GM18873 (cell line): ENCODE data around the gene DTD1.
A peak's percentile ranks its signal among the peaks of the same experiment; 100 is the strongest.

Experiments used
- ATAC-seq: cut with Tn5 transposase; IDR thresholded peaks from one replicate; pipeline ENCODE4 v1.9.1; 2021; ENCODE audit warnings: mild to moderate bottlenecking, moderate library complexity, moderate number of reproducible peaks; ENCODE audit not compliant: unreplicated experiment, low FRiP score

The DTD1 gene, protein sequence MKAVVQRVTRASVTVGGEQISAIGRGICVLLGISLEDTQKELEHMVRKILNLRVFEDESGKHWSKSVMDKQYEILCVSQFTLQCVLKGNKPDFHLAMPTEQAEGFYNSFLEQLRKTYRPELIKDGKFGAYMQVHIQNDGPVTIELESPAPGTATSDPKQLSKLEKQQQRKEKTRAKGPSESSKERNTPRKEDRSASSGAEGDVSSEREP

DNA sequence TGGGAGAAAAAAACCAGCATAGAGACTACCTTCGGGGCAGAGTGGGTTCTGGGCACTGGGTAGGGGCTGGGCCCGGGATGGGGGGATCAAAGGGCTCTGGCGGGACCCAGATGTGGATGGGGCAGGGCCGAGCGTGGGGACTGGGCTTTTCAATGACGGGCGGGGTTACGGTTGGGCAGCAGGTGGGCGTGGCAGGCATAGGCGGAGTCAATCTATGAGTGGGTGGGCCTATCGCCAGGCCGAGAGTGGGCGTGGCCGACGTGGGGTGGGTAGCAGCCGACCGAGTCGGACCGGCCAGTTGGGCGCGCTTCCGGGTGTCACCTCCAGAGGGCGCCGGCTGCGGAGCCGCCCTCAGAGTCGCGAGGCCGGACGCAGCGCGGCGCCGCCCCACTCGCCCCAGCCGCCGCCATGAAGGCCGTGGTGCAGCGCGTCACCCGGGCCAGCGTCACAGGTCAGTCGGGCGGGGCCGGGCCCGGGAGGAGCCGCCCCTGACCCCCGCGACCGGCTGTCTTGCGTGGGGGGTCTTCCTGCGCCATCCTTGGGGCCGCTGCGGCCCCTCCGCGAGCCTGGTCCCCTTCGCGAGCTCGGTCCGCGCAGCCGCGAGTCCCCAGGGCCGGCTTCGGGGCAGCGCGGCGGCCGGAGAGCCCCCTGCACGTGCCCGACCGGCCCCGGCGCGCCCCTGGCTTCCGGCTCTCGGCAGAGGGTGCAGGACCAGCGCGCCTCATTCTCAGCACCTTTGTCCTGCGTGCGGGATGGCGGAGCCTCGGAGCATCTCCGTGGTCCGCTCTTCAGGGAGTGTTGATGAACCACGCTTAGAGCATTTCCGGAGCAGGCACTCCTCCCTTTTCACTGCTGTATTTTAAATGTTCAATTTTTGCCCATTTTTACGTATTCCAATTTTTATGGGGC is at the start of gene DTD1:
DTD1 (plus strand) TSS at position 390 of the 909 bp plus-strand sequence; CDS start at position 409, 19 bp downstream.
- peak; percentile 87 for ATAC-seq

DNA sequence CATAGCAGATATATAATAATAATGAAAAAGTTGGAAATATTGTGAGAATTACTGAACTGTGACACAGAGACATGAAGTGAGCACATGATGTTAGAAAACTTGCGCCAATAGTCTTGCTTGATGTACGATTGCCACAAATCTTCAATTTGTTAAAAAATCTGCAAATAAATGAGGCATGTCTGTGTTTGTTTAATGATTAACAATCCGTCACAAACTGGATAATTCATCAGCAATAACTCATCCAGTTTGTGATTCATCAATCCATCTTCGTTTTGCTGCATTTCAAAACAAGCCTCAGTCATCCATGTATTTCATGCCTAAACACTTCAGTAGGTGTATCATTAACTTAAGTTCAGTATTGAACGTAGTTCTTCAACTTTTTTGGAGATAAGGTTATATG is 46.1 kb upstream of the DTD1 start:
- ATAC-seq, result no peak

DNA sequence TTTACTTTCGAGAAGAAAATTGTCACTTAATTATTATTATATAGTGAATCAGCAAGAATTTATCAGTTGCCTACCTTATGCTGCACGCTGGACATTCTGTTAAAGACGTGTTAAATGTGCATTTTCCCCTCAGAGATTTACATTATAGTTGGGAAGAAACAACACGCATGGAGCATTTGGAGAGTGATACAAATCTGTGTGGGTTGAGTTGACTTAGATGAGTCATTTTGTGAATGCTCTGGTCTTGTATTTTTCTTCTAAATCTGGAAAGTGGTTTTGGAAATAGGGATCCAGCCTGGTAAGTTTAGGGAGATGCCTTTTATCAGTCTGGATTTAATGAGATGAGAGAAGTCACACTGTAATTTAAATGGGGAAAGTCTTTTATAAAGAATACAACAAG is 44.6 kb upstream of the DTD1 start:
- ATAC-seq, result no peak

DNA sequence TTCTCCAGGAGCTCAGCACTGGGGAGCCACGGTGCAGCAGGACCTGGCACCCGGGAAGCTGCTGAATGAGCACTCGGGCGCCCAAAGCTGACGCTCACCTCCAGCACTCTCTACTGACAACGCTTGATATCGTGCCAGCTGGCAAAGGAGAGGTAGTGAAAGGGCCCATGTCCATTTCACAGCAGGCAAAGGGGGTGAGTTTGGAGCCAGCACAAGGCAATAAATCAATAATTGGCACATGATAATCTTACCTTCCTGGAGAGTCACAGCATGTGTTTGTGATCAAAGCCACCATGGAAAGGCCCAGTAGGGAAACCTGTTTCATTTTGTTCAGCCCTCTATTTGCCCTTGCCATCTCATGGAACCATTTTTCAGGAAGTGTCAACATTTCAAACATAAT is 43.9 kb upstream of the DTD1 start:
- no peak for ATAC-seq

DNA sequence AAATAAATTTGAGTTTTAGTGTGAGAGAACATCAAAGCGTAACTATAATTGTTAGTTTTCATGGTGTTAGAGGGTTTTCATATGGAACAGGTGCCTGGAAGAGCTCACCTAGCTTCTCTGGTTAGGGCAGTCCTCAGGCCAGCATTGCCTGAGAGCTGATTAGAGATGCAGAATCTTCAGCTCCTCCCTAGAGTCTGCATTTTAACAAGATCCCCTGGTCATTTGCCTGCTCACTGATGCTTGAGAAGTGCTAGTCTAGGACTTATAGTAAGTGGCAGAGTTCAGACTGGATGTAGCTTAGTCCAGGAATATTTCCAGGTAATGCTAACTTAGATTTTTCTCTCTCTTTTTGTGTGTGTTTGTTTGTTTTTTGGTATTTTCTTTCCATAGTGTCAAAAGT is 42.3 kb upstream of the DTD1 start:
- ATAC-seq, result no peak

DNA sequence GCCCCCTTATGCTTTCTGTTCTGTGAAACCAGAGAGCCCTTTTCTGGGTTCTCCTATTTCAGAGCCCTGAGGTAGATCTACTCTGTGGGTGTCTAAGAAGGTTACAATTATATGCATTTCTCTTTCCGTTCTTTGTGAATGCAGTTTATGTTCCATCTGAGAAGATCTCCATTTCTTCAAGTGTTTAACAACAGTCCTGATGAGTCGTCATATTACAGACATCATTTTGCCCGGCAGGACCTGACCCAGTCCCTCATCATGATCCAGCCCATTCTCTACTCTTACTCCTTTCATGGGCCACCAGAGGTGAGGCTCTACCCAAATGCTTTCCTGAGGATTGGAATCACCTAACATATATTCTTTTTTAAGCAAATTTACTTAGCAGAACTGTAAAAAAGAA is 39.4 kb upstream of the DTD1 start:
- no peak for ATAC-seq

DNA sequence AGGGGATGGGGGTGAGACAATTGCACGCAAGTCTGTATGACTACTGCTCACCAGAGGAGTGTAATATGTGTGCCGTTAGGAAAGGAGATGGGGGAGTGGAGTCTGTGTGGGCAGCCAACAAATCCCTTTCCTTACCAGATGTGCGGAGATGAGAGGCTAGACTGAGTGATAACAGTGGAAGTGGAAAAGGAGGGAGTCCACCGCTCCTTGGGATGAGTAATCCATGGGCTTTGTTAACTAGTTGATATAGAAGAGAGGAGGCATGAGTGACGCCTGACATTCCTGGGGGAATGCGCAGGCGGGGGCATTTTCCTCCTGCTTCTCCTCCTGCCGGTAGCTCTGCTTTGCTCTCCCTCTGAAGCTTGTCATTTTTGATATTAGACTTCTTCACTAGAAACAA is 34.1 kb upstream of the DTD1 start:
- no peak for ATAC-seq

DNA sequence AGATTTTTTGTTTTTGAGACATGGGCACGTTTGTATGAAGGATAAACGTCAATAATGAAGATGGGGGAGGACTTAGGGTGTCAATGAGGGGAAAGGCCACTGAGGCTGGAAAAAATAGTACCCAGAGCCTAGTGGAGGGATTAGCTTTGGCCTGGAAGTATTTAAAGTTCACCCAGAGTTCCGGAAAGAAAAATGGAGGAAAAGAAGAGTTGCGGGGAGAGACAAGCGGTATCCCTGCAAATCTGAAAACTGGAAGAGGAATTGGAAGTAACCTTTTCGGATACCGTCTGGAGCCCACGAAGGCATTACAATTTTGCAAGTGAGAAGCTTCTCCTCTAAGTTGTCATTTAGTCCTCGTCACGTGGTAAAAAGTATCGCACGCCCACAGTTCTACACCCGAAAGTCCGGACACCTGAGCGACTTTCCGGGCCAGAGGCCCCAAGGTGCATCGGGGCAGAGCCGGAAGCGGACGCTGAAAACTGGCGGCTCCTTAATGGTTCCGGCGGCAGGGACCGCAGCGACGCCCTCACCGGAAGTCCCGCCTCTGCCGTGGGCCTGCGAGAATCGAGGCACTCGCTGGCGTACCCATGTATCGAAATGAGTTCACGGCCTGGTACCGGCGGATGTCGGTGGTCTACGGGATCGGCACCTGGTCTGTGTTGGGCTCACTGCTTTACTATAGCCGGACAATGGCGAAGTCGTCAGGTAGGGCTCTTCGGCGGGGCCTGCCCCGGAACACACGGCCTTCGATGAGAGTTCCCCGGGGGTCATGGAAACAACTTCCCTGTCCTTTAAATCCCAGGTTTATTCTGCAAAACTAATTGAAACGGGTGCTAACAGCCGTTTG is 20.7 kb upstream of the DTD1 start, which contains the start of gene SMIM26:
SMIM26 (plus strand) TSS at position 541 of the 847 bp plus-strand sequence; CDS start at position 588, 47 bp downstream.
- peak; percentile 95 for ATAC-seq

DNA sequence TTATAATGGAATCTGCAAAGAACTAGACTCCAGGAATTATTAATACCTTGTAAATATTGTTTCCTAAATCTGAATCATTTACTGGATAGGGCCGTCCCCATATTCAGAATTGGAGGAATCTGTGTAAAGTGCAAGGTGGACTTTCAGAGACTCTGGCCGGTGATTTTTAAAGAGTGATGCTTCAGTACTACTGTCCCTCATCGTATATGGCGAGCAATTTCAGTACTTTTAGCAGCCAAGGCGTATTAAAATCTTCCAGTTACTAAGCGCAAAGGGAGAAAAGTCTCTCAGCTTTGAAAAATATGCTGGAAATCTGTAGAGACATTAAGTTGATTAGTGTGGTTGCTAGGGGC is 20.1 kb upstream of the DTD1 start:
- no peak for ATAC-seq

DNA sequence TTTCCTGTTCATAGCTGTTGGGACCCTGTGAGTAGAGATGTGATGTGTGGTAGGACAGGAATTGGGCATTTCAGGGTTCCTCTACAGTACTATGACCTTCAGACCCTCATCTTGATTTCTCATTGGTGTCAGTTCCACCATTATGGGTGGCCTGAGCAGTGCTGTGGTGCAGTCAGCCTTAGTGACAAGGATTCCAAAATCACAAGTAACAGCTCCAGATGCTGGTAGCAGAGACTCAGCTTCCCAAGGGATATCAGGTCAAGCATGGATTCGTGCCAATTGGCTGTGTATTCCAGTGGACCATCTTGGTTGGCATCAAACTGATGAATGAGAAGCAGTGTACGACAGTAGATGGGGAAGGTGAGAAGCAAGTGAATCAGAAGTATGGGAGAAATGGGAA is 16.8 kb upstream of the DTD1 start:
- ATAC-seq, result no peak

DNA sequence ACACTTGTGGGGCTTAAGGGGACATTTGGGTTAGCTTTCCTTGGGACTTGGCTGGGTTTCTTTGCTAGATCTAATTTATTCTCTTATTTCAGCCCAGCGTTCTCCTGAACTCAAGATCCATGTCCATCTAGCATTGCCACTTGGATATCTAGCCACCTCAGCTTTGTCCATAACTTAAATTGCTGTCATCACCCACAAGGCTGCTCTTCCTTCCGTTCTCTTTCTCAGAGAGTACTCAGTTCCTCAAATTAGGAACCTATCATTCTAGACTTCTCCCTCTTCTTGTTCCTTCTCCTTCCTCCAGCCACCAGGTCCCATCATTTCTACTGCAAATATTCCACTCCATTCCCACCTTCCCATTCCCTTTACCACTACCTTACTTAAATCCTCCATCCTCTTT is 16.3 kb upstream of the DTD1 start:
- no peak for ATAC-seq

DNA sequence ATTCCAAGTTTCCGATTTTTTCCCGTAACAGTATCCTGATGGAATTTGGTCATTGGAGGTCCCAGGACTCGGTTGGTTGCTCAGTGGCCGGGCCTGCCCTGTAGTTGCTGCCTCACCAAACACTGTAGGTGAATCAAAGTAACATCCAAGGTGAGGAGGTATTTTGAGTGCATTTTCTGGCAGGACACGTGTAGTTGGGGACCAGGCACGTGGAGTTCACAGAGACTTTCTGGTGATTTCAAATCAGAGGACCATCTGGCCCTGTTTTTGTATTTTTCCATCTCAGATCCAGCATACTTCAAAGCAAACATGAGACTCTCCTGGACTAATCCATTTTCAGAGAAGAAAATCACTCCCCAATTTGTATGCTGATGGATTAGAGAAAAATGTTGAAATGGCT is 9.9 kb upstream of the DTD1 start:
- ATAC-seq, result no peak

DNA sequence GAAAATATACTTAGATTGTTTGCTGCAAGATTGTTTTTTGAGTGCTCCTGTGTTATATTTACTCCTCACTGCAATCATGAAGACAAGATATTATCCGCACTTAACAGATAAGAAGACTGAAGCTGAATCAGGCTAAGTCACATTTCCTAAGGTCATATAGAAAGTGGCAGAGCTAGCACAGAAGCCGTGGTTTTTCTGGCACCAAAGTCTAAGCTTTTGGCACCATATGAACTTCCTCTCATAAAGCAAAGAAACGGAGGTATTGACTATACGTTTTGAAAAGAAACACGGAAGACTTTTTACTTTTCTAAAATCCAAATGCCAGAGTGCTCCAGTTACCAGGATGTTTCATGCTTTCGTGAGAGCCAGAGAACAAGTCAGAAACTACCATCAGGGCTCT is 9.3 kb upstream of the DTD1 start:
- no peak for ATAC-seq

DNA sequence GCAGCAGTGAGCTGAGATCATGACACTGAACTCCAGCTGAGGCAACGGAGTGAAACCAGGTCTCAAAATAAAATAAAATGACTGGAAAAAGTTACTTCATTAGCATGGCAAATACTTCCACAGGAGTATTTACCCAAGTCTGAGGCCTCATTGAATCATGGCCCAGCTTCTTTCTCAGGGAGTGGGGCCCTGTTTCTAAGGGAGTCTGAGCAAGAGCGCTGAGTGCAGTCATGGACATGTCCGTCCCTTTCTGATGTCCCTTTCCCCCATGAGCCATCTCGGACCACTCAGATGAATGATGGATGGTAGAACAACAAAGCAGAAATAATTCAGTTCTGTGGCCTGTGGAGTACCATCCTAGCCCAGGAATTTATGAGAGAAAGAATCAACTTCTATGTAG is 7.8 kb upstream of the DTD1 start:
- no peak for ATAC-seq

DNA sequence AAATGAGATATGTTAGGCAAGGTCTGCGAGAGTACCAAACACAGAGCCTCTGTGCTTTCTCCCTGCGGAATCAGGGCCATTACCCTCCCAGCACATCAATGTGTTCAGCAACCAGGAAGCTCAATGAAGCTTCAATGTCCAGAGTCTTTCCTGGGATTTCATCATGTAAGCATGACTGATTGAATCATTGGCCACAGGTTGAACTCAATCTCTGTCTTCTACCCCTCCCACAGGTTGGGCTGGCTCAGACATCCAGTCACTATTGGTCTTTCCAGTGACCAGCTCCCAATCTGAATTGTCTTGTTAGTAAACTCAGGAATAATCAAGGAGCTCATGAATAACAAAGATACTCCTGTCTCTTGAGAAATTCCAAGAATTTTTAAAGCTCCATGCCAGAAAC is 2.7 kb upstream of the DTD1 start:
- no peak for ATAC-seq

DNA sequence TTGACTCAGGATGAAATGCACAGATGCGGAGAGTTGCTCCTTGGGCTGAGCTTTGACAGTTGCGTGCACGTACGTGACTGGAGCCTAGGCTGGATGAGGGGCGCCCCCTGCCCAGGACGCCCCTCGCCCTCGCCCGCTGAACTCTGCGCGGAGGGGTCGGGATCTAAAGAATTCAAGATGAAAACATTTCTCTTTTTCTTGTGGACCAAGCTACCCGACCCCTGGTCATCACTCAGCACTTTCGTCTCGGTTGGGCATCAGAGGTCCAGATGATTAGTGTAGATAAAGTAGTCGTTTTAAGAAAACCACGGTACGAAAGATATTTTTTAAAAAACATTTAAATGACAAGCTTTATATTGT is 700 bp downstream of the DTD1 start:
- ATAC-seq, result peak; percentile 20

DNA sequence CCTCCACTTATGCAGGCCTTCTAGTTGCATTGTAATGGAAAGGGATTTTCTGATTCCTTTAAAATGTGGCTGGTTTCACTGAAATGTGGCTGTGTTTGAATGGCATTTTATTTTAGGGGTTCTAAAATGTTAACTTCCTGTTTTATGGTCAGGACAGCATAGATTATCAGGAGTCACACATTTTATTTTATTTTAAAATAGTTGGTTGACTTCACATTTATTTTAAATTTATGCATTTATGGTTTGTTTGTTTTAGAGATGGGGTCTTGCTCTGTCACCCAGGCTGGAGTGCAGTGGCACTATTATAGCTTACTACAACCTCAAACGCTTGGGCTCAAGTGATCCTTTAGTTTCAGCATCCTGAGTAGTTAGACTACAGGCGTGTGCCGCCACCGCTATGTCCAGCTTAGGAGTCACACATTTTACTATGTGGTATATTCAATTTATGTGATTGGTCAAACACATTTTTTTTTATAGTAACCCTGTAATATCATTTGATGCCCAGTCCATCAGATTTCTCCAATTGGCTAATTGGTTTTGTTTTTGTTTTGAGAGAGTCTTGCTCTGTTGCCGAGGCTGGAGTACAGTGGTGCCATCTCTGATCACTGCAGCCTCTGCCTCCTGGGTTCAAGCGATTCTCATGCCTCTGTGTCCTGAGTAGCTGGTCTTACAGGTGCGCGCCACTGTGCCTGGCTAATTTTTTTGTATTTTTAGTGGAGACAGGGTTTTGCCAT is 2.3 kb downstream of the DTD1 start:
- no peak for ATAC-seq

DNA sequence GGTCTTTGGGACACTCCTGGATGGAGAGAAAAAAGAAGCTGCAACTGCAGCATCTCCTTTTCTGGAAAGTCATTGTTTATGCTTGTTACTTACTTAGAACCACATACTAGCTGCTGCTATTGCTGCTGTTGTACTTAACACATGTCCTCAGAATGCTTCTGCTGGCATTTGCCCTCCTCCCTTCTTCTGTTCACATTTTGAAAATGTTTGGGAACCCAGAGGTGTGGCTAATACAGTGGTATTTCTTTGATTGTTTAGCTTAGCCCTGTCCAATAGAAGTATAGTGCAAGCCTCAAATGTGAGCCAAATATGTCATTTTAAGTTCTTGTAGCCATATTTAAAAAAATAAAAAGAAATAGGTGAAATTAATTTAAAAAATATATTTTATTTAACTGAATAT is 8.4 kb downstream of the DTD1 start:
- ATAC-seq, result no peak

DNA sequence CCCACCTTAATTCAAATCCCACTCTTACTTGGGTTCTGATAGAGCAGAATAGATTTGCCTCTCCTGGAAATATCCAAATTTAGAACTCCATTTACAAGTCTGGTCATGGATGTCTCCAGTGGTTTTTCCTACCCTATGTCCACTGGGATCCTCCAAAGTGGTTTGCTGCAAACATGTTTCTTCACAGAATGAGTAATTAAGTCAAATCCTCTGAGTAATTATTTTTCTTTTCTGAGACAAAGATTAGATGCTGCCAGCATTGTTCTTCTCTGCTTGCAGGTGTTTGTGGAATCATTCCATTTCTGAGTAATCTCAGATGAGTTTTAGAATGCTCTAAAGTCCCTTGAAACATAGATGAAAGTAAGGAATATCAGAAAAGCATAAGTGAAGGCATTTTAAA is 21.9 kb downstream of the DTD1 start:
- no peak for ATAC-seq

DNA sequence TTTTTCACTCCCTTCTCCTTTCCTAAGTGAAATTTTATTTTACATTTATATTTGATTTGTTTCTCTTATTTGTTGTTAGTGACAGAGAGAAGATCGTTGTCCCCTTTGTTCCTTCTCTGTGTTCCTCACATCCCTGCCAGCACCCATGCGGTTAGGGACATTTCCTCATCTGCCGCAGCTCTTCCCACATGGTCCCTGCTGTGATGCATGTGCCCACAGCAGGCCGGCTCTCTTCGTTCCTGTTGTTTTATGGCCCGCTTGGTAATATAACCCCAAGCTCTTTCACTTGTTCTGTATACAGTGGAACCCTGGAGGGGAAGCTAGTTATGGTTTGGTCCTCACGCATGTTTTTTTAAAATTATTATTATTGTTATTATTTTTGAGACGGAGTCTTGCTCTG is 23.6 kb downstream of the DTD1 start:
- ATAC-seq, result no peak

DNA sequence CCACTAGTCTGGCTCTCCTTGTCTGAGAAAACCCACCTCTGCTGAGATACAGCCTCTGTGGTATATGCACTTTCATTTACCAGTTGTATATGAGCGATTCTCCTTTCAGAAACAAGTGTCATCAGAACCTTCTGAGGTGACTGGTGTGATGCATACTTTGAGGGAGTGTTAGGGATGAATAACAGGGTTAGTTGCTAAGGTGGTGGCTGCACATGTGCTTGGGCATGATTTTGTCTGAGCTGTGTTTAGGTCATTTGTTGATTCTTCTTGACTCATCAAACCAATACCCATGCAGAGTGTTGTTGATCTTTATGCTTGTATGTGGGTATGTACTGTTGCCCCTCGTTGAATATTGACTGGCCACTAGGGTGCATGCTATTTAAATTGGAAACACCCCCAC is 25.7 kb downstream of the DTD1 start:
- ATAC-seq, result no peak
